K562 (cell line): Measurements from ENCODE around the gene GDF15. TPM values are rescaled to one million over a fixed set of nuclear protein-coding genes. Genes with fewer than 3 reads are reported as not detected.
A peak's percentile ranks its signal among the peaks of the same experiment; 100 is the strongest.

Experiments
- CUX1 ChIP-seq: fragments of 200-800 bp; sonication (Bioruptor generic); IDR thresholded peaks from 2 replicates; pipeline ENCODE4 v1.6.1; 2016; ENCODE audit warnings: missing genetic modification characterization, missing compliant biosample characterization
- ELF4 ChIP-seq: fragments of 450-650 bp; formaldehyde crosslinking; IDR thresholded peaks from 2 replicates; pipeline ENCODE4 v1.4.0; 2022; ENCODE audit warnings: missing genetic modification characterization
- HCFC1 ChIP-seq: IDR thresholded peaks from 2 replicates; pipeline ENCODE4 v1.6.1; 2012; ENCODE audit warnings: low read depth, low read length, improper control_type of control experiment
- HDAC1 ChIP-seq, 2 experiments: fragments of 450-650 bp; IDR thresholded peaks; 2 replicates each; pipeline ENCODE4 v1.6.1; 2016 to 2017; ENCODE audit warnings: inconsistent platforms in 1 of 2, mild to moderate bottlenecking in 1 of 2, moderate library complexity in 1 of 2
- HDAC3 ChIP-seq: fragments of 450-650 bp; IDR thresholded peaks from 2 replicates; pipeline ENCODE4 v1.6.1; 2018; ENCODE audit warnings: borderline replicate concordance, mild to moderate bottlenecking, moderate library complexity; ENCODE audit not compliant: partially characterized antibody
- MYNN ChIP-seq, 2 experiments: sonication (generic); formaldehyde crosslinking in 1 of 2; IDR thresholded peaks; 2 replicates each; pipeline versions ENCODE4 v1.5.0 to v1.6.1; 2016 to 2020; ENCODE audit warnings: antibody characterized with exemption in 1 of 2, missing genetic modification reagents in 1 of 2
- NFIX ChIP-seq: fragments of 250-450 bp; sonication (Bioruptor Pico); IDR thresholded peaks from 2 replicates; pipeline ENCODE4 v1.4.0; 2020; ENCODE audit warnings: low read depth, mild to moderate bottlenecking, moderate library complexity
- PHF20 ChIP-seq: fragments of 450-650 bp; IDR thresholded peaks from 2 replicates; pipeline ENCODE4 v1.6.1; 2018; ENCODE audit not compliant: partially characterized antibody
- PURB ChIP-seq: sonication (generic); formaldehyde crosslinking; IDR thresholded peaks from 2 replicates; pipeline ENCODE4 v1.9.0; 2021; ENCODE audit warnings: low read depth, mild to moderate bottlenecking, missing genetic modification reagents
- RFX7 ChIP-seq: fragments of 250-450 bp; sonication (Bioruptor Pico); IDR thresholded peaks from 2 replicates; pipeline ENCODE4 v1.5.1; 2021; ENCODE audit warnings: mild to moderate bottlenecking
- SMARCA4 ChIP-seq: fragments of 450-650 bp; IDR thresholded peaks from 2 replicates; pipeline ENCODE4 v1.6.1; 2016
- ZNF668 ChIP-seq: fragments of 250-450 bp; sonication (Bioruptor Pico); IDR thresholded peaks from 2 replicates; pipeline ENCODE4 v1.8.0; 2022; ENCODE audit warnings: mild to moderate bottlenecking, inconsistent platforms
- polyA plus RNA-seq, 8 experiments: library from polyadenylated mRNA; depleted of rRNA in 4 of 8; stranded (reverse) in 5 of 8; unstranded in 3 of 8; fragments of >200 nt; fragmentation: Nextera tagmentation in 2 of 8; fragmentation: Illumina TruSeq in 1 of 8; extraction: Ambion mirVana in 2 of 8; extraction: Trizol in 1 of 8; gene quantifications; 2 replicates each; pipeline versions ENCODE4 v1.2.1 to v1.2.3, GENCODE V29; 2011 to 2014; ENCODE audit warnings: inconsistent platforms in 1 of 8, missing spikeins in 1 of 8
- total RNA-seq, 7 experiments: library from RNA; depleted of rRNA in 6 of 7; stranded (reverse); fragments of >200 nt in 6 of 7; fragmentation: Illumina TruSeq in 2 of 7; extraction: Trizol in 2 of 7; gene quantifications; 2 replicates each; pipeline versions ENCODE4 v1.2.1 to v1.2.3, GENCODE V29; 2011 to 2021; ENCODE audit warnings: low replicate concordance in 1 of 7
- TF ChIP-seq, protein P1 (sequence below): fragments of 250-450 bp; sonication (Bioruptor Pico); IDR thresholded peaks from 2 replicates; pipeline ENCODE4 v1.5.0; 2021
- TF ChIP-seq, protein P2 (sequence below), 2 experiments: fragments of 450-650 bp; IDR thresholded peaks; 2 replicates each; pipeline ENCODE4 v1.6.1; 2018; ENCODE audit warnings: mild to moderate bottlenecking in 2 of 2, low read depth in 1 of 2; ENCODE audit not compliant: partially characterized antibody in 2 of 2
- TF ChIP-seq, protein P3 (sequence below): IDR thresholded peaks from 2 replicates; pipeline ENCODE4 v1.6.1; 2011; ENCODE audit not compliant: insufficient read length; ENCODE audit errors: extremely low read depth

The GDF15 gene
- total and polyA plus RNA-seq, 9 of the 15 experiments (the other 6 are each of a cell fraction or from before 2014, with no cell fraction given) = 2.3 to 82.4 (median 12.5) TPM

DNA sequence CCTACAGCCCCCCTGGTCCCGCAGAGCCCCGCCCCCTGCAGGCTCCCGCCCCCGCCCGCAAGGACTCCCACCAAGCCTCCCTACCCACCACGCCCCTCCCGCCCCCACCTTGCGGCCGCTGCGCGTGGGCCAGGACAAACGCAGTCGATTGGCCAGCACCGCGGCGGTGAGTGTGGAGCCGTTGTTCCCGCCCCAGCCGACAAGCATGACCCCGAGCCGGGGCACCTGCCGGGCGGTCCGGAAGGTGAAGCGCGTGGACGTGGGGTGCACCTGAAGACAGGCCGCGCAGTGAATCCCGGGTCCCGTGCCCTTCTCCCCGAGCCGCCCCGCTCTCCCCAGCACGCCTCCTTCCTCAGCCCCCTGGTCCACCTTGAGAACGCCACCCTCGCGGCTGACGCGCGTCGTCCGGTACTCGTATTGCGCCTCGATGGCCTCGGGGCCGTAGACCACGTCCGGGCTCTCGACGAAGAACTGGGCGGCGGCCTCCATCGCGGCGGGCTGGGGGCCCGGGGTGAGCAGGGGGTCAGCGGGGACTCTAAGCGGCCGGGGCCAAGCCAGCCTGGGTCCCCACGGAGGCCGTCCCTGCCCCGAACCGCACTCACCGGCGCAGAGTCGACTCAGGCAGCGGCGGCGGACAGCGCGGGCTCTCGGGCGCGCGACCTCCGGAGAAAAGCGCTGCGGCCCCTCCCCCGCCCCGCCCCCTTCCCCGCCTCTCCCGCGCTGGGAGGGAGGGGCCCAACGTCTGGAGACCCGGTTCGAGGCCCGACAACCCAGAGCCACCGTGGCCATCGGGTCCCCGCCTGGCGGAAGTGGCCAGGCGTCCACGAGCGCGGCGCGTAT, 51.8 kb downstream of the GDF15 start, which contains the start of gene ISYNA1 (continued):
- no peak for TF ChIP-seq ELF4 (CRISPR knock-in tag)
- TF ChIP-seq PHF20 = peak; percentile 57
- peak in 1 of 2 experiments; percentile 89; a peak in 2 of 4 replicates for TF ChIP-seq HDAC1 (IDR thresholded peaks at IDR 0.05)
- TF ChIP-seq, protein P1, sequence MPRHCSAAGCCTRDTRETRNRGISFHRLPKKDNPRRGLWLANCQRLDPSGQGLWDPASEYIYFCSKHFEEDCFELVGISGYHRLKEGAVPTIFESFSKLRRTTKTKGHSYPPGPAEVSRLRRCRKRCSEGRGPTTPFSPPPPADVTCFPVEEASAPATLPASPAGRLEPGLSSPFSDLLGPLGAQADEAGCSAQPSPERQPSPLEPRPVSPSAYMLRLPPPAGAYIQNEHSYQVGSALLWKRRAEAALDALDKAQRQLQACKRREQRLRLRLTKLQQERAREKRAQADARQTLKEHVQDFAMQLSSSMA (CRISPR knock-in tag) = no peak
- TF ChIP-seq CUX1 (CRISPR knock-in tag) = no peak
- no peak; the same call in 1 of the 2 replicates for TF ChIP-seq MYNN (IDR thresholded peaks at IDR 0.05)
- no peak for TF ChIP-seq MYNN (CRISPR knock-in tag; IDR thresholded peaks at IDR 0.05)
- TF ChIP-seq RFX7 (CRISPR knock-in tag) = no peak
- TF ChIP-seq HCFC1 = no peak
- TF ChIP-seq HDAC3 = no peak
- TF ChIP-seq, protein P2, sequence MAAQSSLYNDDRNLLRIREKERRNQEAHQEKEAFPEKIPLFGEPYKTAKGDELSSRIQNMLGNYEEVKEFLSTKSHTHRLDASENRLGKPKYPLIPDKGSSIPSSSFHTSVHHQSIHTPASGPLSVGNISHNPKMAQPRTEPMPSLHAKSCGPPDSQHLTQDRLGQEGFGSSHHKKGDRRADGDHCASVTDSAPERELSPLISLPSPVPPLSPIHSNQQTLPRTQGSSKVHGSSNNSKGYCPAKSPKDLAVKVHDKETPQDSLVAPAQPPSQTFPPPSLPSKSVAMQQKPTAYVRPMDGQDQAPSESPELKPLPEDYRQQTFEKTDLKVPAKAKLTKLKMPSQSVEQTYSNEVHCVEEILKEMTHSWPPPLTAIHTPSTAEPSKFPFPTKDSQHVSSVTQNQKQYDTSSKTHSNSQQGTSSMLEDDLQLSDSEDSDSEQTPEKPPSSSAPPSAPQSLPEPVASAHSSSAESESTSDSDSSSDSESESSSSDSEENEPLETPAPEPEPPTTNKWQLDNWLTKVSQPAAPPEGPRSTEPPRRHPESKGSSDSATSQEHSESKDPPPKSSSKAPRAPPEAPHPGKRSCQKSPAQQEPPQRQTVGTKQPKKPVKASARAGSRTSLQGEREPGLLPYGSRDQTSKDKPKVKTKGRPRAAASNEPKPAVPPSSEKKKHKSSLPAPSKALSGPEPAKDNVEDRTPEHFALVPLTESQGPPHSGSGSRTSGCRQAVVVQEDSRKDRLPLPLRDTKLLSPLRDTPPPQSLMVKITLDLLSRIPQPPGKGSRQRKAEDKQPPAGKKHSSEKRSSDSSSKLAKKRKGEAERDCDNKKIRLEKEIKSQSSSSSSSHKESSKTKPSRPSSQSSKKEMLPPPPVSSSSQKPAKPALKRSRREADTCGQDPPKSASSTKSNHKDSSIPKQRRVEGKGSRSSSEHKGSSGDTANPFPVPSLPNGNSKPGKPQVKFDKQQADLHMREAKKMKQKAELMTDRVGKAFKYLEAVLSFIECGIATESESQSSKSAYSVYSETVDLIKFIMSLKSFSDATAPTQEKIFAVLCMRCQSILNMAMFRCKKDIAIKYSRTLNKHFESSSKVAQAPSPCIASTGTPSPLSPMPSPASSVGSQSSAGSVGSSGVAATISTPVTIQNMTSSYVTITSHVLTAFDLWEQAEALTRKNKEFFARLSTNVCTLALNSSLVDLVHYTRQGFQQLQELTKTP (IDR thresholded peaks at IDR 0.05; ENCODE audit: low read depth in 1 of 2, partially characterized antibody in 2 of 2) = no peak
- no peak for TF ChIP-seq SMARCA4
- TF ChIP-seq NFIX (CRISPR knock-in tag) = no peak
- TF ChIP-seq ZNF668 = no peak
- TF ChIP-seq PURB = no peak
- TF ChIP-seq, protein P3, sequence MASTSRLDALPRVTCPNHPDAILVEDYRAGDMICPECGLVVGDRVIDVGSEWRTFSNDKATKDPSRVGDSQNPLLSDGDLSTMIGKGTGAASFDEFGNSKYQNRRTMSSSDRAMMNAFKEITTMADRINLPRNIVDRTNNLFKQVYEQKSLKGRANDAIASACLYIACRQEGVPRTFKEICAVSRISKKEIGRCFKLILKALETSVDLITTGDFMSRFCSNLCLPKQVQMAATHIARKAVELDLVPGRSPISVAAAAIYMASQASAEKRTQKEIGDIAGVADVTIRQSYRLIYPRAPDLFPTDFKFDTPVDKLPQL = no peak
